ENCODE results near the gene SIRT3. TPM values are rescaled to one million over a fixed set of nuclear protein-coding genes. Genes with fewer than 3 reads are reported as not detected.

The SIRT3 gene
- total RNA-seq, 1 donor from 2014 or later = 22.4 TPM

DNA sequence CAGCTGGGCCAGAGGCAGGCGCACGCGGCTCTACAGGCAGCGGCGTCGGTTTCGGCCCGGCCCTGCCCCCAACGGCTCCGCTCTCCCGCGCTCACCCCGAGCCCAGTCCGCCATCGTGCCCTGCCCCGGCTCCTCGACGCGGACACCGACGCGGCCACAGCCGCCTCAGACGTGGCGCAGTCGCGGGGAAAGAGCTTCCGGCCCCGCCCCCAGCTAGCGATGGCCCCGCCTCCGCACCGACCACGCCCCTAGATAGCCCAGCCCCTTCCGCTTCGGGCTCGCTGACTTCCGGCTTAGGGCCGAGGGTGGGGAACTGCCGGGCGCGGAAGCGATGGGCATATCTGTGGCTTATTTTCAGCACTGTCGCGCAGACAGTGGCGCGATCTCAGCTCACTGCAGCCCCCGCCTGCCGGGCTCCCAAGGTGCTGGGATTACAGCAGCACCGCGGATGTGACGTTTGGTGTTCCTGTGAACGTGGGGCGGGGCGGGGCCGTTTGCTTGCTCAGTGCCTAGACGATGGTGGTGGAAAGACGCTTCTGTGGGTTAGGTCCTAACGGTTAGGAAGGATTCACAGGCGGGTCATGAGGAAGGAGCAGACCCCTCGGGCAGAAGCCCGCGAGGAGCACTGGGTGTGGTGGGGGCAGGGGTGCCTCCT, 28.8 kb downstream of the SIRT3 start, which contains the start of the genes BET1L and RIC8A:
BET1L (minus strand) TSS at position 192 of the 655 bp plus-strand sequence; CDS start at position 114, 78 bp downstream.
RIC8A (plus strand) TSS at position 501 of the 655 bp plus-strand sequence. CDS start 1,147 bp downstream, outside the sequence.
- Histone ChIP-seq H3F3A (ENCODE audit: low read depth) (peaks cover 12% of the 10 kb centered on the region), H3K4me2 (peak within 1 kb of the TSS; percentile 96), H4K20me1 (ENCODE audit: low read depth) (peaks cover 20% of the 10 kb centered on the region), H3K79me2 (ENCODE audit: low read depth) (peaks cover 41% of the 10 kb centered on the region), H3K4me1 (peaks cover 11% of the 10 kb centered on the region), H3K9ac (peak within 1 kb of the TSS; percentile 89), H3K9me3 (ENCODE audit: low read depth) (no peaks in the 10 kb centered on the region), H3K36me3 (no peaks in the 10 kb centered on the region), H3K27me3 (no peaks in the 10 kb centered on the region), H3K27ac (peak within 1 kb of the TSS; percentile 82), H3K4me3 (peak within 1 kb of the TSS; percentile 98), H2AFZ (replicated peaks) (peak within 1 kb of the TSS; percentile 85)
- Mint-ChIP-seq H3K27me3 (ENCODE audit: insufficient read depth, low read depth) (peaks cover 4% of the 10 kb centered on the region), H3K27ac (peak within 1 kb of the TSS; percentile 94), H3K4me1 (peaks cover 21% of the 10 kb centered on the region), H3K36me3 (peaks cover 8% of the 10 kb centered on the region), H3K9me3 (no peaks in the 10 kb centered on the region), H3K4me3 (peak within 1 kb of the TSS; percentile 99)
- TF ChIP-seq EZH2 (IDR thresholded peaks at IDR 0.05) = no peak
- TF ChIP-seq, protein P1, sequence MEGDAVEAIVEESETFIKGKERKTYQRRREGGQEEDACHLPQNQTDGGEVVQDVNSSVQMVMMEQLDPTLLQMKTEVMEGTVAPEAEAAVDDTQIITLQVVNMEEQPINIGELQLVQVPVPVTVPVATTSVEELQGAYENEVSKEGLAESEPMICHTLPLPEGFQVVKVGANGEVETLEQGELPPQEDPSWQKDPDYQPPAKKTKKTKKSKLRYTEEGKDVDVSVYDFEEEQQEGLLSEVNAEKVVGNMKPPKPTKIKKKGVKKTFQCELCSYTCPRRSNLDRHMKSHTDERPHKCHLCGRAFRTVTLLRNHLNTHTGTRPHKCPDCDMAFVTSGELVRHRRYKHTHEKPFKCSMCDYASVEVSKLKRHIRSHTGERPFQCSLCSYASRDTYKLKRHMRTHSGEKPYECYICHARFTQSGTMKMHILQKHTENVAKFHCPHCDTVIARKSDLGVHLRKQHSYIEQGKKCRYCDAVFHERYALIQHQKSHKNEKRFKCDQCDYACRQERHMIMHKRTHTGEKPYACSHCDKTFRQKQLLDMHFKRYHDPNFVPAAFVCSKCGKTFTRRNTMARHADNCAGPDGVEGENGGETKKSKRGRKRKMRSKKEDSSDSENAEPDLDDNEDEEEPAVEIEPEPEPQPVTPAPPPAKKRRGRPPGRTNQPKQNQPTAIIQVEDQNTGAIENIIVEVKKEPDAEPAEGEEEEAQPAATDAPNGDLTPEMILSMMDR (IDR thresholded peaks at IDR 0.05) = no peak
- no peak for TF ChIP-seq EZH2phosphoT487 (IDR thresholded peaks at IDR 0.05)
- DNase-seq (ENCODE audit: low spot score) = peak; percentile 98

GRCh38 chr11:206526-207207, 29.5 kb downstream of the SIRT3 start:
- peak overlapping the region; percentile 81 for H3K27ac Mint-ChIP-seq
- peaks cover 20% of the 10 kb centered on the region for H4K20me1 ChIP-seq (ENCODE audit: low read depth)
- H3K79me2 ChIP-seq (ENCODE audit: low read depth) = peaks cover 41% of the 10 kb centered on the region
- no peaks in the 10 kb centered on the region for H3K9me3 ChIP-seq (ENCODE audit: low read depth)
- peaks cover 12% of the 10 kb centered on the region for H3F3A ChIP-seq (ENCODE audit: low read depth)
- peak overlapping the region; percentile 96 for H3K4me2 ChIP-seq
- peak overlapping the region; percentile 89 for H3K9ac ChIP-seq
- no peaks in the 10 kb centered on the region for H3K36me3 ChIP-seq
- H3K27ac ChIP-seq = no peak overlapping the region
- peak overlapping the region; percentile 99 for H3K4me3 Mint-ChIP-seq
- no peak for DNase-seq (ENCODE audit: low spot score)
- peak overlapping the region; percentile 45 for H2AFZ ChIP-seq (replicated peaks)
- no peak for TF ChIP-seq EZH2 (IDR thresholded peaks at IDR 0.05)
- no peak for TF ChIP-seq EZH2phosphoT487 (IDR thresholded peaks at IDR 0.05)
- TF ChIP-seq, protein P1 (IDR thresholded peaks at IDR 0.05) = no peak
- H3K36me3 Mint-ChIP-seq = peaks cover 8% of the 10 kb centered on the region
- H3K9me3 Mint-ChIP-seq = no peaks in the 10 kb centered on the region
- H3K4me1 Mint-ChIP-seq = peaks cover 21% of the 10 kb centered on the region
- H3K27me3 ChIP-seq = no peaks in the 10 kb centered on the region
- peak overlapping the region; percentile 98 for H3K4me3 ChIP-seq
- H3K4me1 ChIP-seq = peaks cover 11% of the 10 kb centered on the region
- H3K27me3 Mint-ChIP-seq (ENCODE audit: insufficient read depth, low read depth) = peaks cover 4% of the 10 kb centered on the region

DNA sequence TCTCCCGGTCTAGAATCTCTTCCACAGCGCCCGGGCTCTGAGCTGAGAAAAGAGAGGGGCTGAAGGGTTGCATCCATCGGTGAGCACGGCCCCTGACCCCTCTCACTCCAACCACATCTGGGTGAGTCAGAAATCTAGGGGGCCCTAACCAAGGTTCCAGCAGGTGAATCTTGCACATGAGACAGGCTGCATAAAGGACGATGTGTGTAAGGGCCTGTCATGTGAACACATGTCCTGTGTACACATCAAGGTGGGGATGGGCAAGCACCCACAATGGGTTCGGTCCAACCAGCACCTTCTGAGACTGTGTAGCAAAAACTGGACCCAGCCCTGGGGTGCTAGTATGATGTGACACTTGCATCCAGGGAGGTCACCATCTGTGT, 30.1 kb downstream of the SIRT3 start:
- H3K27ac Mint-ChIP-seq = peak overlapping the region; percentile 21
- H3F3A ChIP-seq (ENCODE audit: low read depth) = peaks cover 12% of the 10 kb centered on the region
- H2AFZ ChIP-seq (replicated peaks) = no peak overlapping the region
- no peaks in the 10 kb centered on the region for H3K9me3 Mint-ChIP-seq
- peak overlapping the region; percentile 96 for H3K4me2 ChIP-seq
- no peaks in the 10 kb centered on the region for H3K36me3 ChIP-seq
- no peak for DNase-seq (ENCODE audit: low spot score)
- H3K27me3 Mint-ChIP-seq (ENCODE audit: insufficient read depth, low read depth) = peaks cover 4% of the 10 kb centered on the region
- peaks cover 41% of the 10 kb centered on the region for H3K79me2 ChIP-seq (ENCODE audit: low read depth)
- TF ChIP-seq, protein P1 (IDR thresholded peaks at IDR 0.05) = no peak
- TF ChIP-seq EZH2phosphoT487 (IDR thresholded peaks at IDR 0.05) = no peak
- TF ChIP-seq EZH2 (IDR thresholded peaks at IDR 0.05) = no peak
- peak overlapping the region; percentile 89 for H3K9ac ChIP-seq
- H3K27me3 ChIP-seq = no peaks in the 10 kb centered on the region
- H3K36me3 Mint-ChIP-seq = peaks cover 4% of the 10 kb centered on the region
- H3K9me3 ChIP-seq (ENCODE audit: low read depth) = no peaks in the 10 kb centered on the region
- H4K20me1 ChIP-seq (ENCODE audit: low read depth) = peaks cover 20% of the 10 kb centered on the region
- H3K4me3 ChIP-seq = peak overlapping the region; percentile 98
- no peak overlapping the region for H3K27ac ChIP-seq
- peaks cover 16% of the 10 kb centered on the region for H3K4me1 Mint-ChIP-seq
- H3K4me1 ChIP-seq = peaks cover 11% of the 10 kb centered on the region
- H3K4me3 Mint-ChIP-seq = peak overlapping the region; percentile 99

All from neural progenitor cell (in vitro differentiated cells).